Karpas-422 (cell line): ENCODE data around the gene GPC6. TPM values are rescaled to one million over a fixed set of nuclear protein-coding genes. Genes with fewer than 3 reads are reported as not detected.

ENCODE experiments used
- DNase-seq: peaks from one replicate; pipeline ENCODE4 v3.0.0-alpha.2; 2015
- H2AFZ ChIP-seq: fragments of 200-600 bp; sonication (generic); 2 replicates; pipeline ENCODE4 v1.6.1; 2014; ENCODE audit warnings: antibody characterized with exemption, low read length, mixed read lengths
- H3K27ac ChIP-seq: fragments of 200-600 bp; sonication (generic); 2 replicates; pipeline ENCODE4 v1.5.1; 2014; ENCODE audit warnings: mild to moderate bottlenecking, low read length, moderate library complexity
- H3K27me3 ChIP-seq: fragments of 200-600 bp; sonication (generic); 2 replicates; pipeline ENCODE4 v1.6.1; 2014; ENCODE audit warnings: low read length, mixed read lengths
- H3K36me3 ChIP-seq: fragments of 200-600 bp; sonication (generic); 2 replicates; pipeline ENCODE4 v1.6.1; 2014; ENCODE audit warnings: low read length, mixed read lengths; ENCODE audit not compliant: insufficient read depth
- H3K4me1 ChIP-seq: fragments of 200-600 bp; sonication (generic); 2 replicates; pipeline ENCODE4 v1.6.1; 2014; ENCODE audit warnings: mild to moderate bottlenecking, low read length, mixed read lengths
- H3K4me2 ChIP-seq: fragments of 200-600 bp; sonication (generic); 2 replicates; pipeline ENCODE4 v1.6.1; 2014; ENCODE audit warnings: low read length, low read depth, mild to moderate bottlenecking; ENCODE audit not compliant: poor library complexity, severe bottlenecking
- H3K4me3 ChIP-seq: fragments of 200-600 bp; sonication (generic); 2 replicates; pipeline ENCODE4 v1.5.1; 2014; ENCODE audit warnings: mild to moderate bottlenecking, antibody characterized with exemption, low read length, mixed read lengths
- H3K79me2 ChIP-seq: fragments of 200-600 bp; sonication (generic); 2 replicates; pipeline ENCODE4 v1.6.1; 2014; ENCODE audit warnings: mild to moderate bottlenecking, low read length, mixed read lengths
- H3K9ac ChIP-seq: fragments of 200-600 bp; sonication (generic); 2 replicates; pipeline ENCODE4 v1.6.0; 2014; ENCODE audit warnings: low read length
- H3K9me2 ChIP-seq: fragments of 200-600 bp; sonication (generic), shearing (Covaris generic); replicated peaks from 2 replicates; pipeline ENCODE4 v1.6.0; 2014; ENCODE audit warnings: mild to moderate bottlenecking, low read length, moderate library complexity; ENCODE audit not compliant: insufficient read depth
- H3K9me3 ChIP-seq: fragments of 300-700, 200-600 bp; sonication (generic); 2 replicates; pipeline ENCODE4 v1.6.1; 2014; ENCODE audit warnings: low read length, mixed read lengths
- H4K20me1 ChIP-seq: fragments of 200-600 bp; sonication (generic); 2 replicates; pipeline ENCODE4 v1.6.1; 2014; ENCODE audit warnings: mild to moderate bottlenecking, antibody characterized with exemption, low read length, low read depth; ENCODE audit not compliant: insufficient read depth
- total RNA-seq: library from RNA; depleted of rRNA; stranded (reverse); fragments of >200 nt; shearing (Covaris generic); gene quantifications from 2 replicates; pipeline ENCODE4 v1.2.3, GENCODE V29; 2014; ENCODE audit warnings: low replicate concordance

Gene GPC6
- total RNA-seq, 1 experiment from 2014 or later = not detected

DNA sequence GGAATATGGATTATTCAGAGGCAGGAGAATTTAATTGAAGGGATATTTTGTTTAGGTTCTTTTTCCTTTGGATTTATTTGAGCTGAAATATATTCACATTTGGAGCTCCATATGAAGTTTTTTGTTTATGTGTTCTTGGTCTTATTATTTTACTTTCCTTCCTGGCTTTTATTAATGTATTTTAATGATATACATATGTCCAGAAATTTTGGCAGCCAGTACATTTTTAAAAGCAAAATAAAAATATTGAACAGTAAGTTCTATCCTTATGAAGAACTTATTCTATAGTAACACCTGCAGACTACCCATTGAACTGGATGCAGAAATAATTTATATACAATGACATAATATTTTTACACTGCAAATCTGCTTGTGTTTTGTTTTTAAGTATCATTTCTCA, 323.6 kb downstream of the GPC6 start:
- Histone ChIP-seq H3K9ac (no peak overlapping the region), H4K20me1 (no peaks in the 10 kb centered on the region), H3K79me2 (no peaks in the 10 kb centered on the region), H3K4me3 (no peak overlapping the region), H3K4me2 (no peak overlapping the region), H3K9me3 (peaks cover 14% of the 10 kb centered on the region), H3K27ac (no peak overlapping the region), H3K27me3 (no peaks in the 10 kb centered on the region), H3K4me1 (no peaks in the 10 kb centered on the region), H3K9me2 (no peaks in the 10 kb centered on the region), H2AFZ (no peak overlapping the region), H3K36me3 (no peaks in the 10 kb centered on the region)
- no peak for DNase-seq

DNA sequence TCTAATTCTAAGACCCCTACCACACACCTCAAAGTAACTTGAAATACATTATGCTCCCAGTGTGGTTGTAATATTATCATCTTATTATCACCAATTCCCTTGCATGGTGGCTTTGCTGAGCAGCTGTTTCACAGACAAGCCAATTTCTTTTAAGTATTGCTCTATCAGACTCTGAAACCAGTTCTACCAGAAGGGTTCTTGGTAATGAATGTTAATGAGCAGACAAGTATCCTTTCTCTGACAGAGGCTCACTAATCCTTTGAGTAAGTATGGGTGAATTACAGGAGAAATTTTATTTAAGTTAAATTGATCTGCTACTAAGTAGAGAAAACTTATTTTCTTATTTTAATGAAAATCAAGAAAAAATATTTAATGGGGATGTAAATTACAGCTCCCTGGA, 326.0 kb downstream of the GPC6 start:
- Histone ChIP-seq H3K9ac (no peak overlapping the region), H3K27me3 (no peaks in the 10 kb centered on the region), H3K79me2 (no peaks in the 10 kb centered on the region), H3K9me3 (peaks cover 8% of the 10 kb centered on the region; the same call in 1 of the 2 replicates), H2AFZ (no peak overlapping the region), H4K20me1 (no peaks in the 10 kb centered on the region), H3K27ac (no peak overlapping the region), H3K4me1 (no peaks in the 10 kb centered on the region), H3K36me3 (no peaks in the 10 kb centered on the region), H3K4me2 (no peak overlapping the region), H3K4me3 (no peak overlapping the region), H3K9me2 (no peaks in the 10 kb centered on the region)
- no peak for DNase-seq

DNA sequence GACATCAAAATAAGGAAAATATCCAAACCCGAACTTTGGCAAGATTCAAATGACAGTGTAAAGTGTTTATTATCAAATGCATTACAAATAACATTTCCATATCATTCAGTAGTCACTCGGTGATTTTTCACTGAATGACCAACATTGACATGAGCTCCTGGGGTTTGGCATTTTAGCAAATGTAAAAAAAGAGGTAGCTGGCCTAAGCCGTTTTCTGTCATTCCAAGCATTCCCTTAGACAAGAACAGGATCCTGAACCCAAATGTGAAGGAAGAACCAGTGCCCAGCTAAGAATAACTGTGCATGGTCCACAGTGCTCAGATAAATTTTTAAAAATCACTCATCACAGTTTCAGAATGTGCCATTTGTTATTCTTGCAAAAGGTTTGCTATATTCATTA, 327.9 kb downstream of the GPC6 start:
- Histone ChIP-seq H4K20me1 (no peaks in the 10 kb centered on the region), H2AFZ (no peak overlapping the region), H3K27me3 (no peaks in the 10 kb centered on the region), H3K36me3 (no peaks in the 10 kb centered on the region), H3K9me3 (peaks cover 14% of the 10 kb centered on the region; the same call in 1 of the 2 replicates), H3K4me3 (no peak overlapping the region), H3K4me1 (no peaks in the 10 kb centered on the region), H3K9ac (no peak overlapping the region), H3K4me2 (no peak overlapping the region), H3K79me2 (no peaks in the 10 kb centered on the region), H3K9me2 (no peaks in the 10 kb centered on the region), H3K27ac (no peak overlapping the region)
- DNase-seq = no peak

DNA sequence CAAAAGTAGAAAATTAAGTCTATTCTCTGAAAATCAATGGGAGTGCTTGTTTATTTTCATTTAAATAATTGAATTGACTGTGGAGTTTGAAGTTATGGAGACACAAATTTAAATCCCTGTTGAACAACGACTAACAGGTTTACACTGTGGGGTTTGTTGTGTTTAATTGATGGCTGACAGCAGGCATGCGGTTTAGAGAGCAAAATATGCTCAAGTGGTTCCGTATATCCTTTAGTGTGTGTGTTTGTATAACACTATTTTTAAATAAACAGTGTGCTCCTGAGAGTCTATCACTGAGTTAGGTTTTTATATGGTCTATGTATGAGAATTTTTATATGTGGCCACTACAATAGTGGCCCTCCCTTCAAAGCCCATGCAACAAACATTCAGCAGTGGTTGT, 332.0 kb downstream of the GPC6 start:
- H2AFZ ChIP-seq = no peak overlapping the region
- H3K27me3 ChIP-seq = no peaks in the 10 kb centered on the region
- H3K9ac ChIP-seq = no peak overlapping the region
- H3K4me3 ChIP-seq = no peak overlapping the region
- no peaks in the 10 kb centered on the region for H4K20me1 ChIP-seq
- no peaks in the 10 kb centered on the region for H3K79me2 ChIP-seq
- no peaks in the 10 kb centered on the region for H3K4me1 ChIP-seq
- DNase-seq = no peak
- no peak overlapping the region for H3K4me2 ChIP-seq
- H3K36me3 ChIP-seq = no peaks in the 10 kb centered on the region
- H3K9me3 ChIP-seq = peaks cover 25% of the 10 kb centered on the region
- no peaks in the 10 kb centered on the region for H3K9me2 ChIP-seq
- no peak overlapping the region for H3K27ac ChIP-seq

DNA sequence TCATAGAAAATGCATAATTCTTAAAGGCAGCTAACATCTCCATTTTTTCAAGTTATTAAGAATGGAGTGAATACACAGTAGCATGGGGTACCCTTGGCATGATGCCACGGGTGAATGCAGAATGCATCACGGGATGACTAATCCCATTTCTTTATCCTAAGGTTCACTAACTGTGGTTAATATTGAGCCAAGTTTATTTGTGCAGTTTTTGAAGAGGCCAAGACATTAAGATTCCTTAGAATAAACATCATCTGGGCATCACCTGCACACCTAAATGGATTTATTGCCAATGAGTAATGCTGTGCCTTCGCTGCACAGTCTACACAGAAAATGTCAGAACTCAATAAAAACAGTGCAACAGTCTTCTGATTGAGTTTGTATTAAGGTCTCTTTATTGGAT, 333.1 kb downstream of the GPC6 start:
- Histone ChIP-seq H3K36me3 (no peaks in the 10 kb centered on the region), H3K9ac (no peak overlapping the region), H3K27me3 (no peaks in the 10 kb centered on the region), H4K20me1 (no peaks in the 10 kb centered on the region), H3K4me1 (no peaks in the 10 kb centered on the region), H3K4me2 (no peak overlapping the region), H3K4me3 (no peak overlapping the region), H3K9me3 (peaks cover 28% of the 10 kb centered on the region), H3K9me2 (no peaks in the 10 kb centered on the region), H3K79me2 (no peaks in the 10 kb centered on the region), H2AFZ (no peak overlapping the region), H3K27ac (no peak overlapping the region)
- DNase-seq = no peak

DNA sequence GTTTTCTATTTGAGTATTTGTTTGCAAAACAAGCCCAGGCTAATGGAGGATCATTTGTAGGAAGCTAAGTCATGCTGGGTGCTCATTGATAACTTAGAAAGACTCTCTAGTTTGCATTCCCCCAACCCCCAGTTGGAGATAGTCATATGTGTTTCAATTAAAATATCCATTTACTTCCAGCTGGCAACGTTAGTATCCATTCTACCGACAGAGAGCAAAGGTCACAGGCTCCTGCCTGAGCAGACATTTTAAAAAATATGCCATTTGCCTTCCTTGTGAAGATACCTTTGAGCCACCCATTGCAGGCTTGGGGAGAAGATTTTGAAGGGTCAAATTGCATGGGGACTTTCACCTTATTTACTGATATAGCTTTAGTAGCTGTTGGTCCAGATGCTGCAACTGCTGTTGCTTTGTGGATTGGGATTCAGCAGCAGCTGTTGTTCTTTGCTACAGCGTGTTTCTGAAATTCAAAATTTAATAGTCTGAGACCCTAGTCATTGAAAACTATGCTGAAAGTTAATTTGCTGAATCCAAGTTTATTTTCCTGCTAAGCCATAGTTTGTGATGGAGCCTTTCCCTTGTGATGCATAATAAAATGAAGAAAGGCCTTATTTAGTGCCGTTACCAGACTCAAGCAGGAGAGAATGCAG, 335.1 kb downstream of the GPC6 start:
- DNase-seq = no peak
- H3K4me3 ChIP-seq = no peak overlapping the region
- H3K4me2 ChIP-seq = no peak overlapping the region
- no peaks in the 10 kb centered on the region for H3K79me2 ChIP-seq
- H3K4me1 ChIP-seq = no peaks in the 10 kb centered on the region
- no peaks in the 10 kb centered on the region for H3K27me3 ChIP-seq
- no peak overlapping the region for H2AFZ ChIP-seq
- H3K9me3 ChIP-seq = peaks cover 34% of the 10 kb centered on the region
- no peaks in the 10 kb centered on the region for H3K36me3 ChIP-seq
- H3K9me2 ChIP-seq = no peaks in the 10 kb centered on the region
- H4K20me1 ChIP-seq = no peaks in the 10 kb centered on the region
- no peak overlapping the region for H3K27ac ChIP-seq
- H3K9ac ChIP-seq = no peak overlapping the region

DNA sequence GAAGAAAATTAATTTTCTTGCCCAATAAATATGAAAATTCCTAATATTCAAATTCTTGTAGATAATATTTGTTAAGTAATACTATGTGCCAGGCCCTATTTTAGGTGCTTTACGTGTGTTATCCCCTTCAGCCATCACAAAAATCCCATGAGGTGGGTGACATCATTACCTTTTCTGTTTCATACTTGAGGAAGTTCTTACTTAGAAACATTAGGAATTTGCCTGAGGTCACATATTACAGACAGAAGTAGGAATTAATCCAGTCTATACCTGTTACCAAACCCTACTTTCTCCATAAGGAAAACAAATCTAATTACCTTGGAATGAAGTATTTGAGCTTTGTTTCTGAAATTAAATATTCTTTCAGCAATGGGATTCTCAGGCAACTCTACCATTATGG, 336.1 kb downstream of the GPC6 start:
- H3K9me2 ChIP-seq = no peaks in the 10 kb centered on the region
- H3K4me1 ChIP-seq = no peaks in the 10 kb centered on the region

DNA sequence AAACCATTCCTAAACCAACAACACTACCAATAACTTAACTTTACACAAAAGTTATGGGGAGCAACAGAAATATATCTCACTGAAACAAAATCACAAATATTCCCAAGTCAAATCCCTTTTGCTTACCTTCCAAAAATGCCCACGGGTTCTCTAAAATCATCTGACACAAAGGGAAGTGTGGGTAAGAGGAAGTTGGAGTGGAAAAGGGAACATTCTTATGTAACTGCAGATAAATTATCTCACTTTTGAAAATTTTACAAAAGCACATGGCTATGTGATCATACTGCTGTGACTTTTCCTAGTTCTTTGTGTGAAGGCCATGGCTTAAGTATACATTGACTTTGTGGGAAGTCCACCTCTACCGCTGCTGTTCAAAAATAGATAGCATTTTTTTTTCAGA, 350.5 kb downstream of the GPC6 start:
- H2AFZ ChIP-seq = no peak overlapping the region
- no peak overlapping the region for H3K4me2 ChIP-seq
- no peak overlapping the region for H3K4me3 ChIP-seq
- H3K4me1 ChIP-seq = no peaks in the 10 kb centered on the region
- no peaks in the 10 kb centered on the region for H4K20me1 ChIP-seq
- no peak for DNase-seq
- no peaks in the 10 kb centered on the region for H3K27me3 ChIP-seq
- H3K27ac ChIP-seq = no peak overlapping the region
- H3K9me3 ChIP-seq = peaks cover 24% of the 10 kb centered on the region
- H3K36me3 ChIP-seq = no peaks in the 10 kb centered on the region
- H3K9ac ChIP-seq = no peak overlapping the region
- no peaks in the 10 kb centered on the region for H3K9me2 ChIP-seq
- H3K79me2 ChIP-seq = no peaks in the 10 kb centered on the region

More for the DNA sequence above, 336.1 kb downstream of the GPC6 start:
- H3K4me2 ChIP-seq = no peak overlapping the region
- H3K9ac ChIP-seq = no peak overlapping the region
- no peak for DNase-seq
- H3K9me3 ChIP-seq = peaks cover 34% of the 10 kb centered on the region
- no peaks in the 10 kb centered on the region for H4K20me1 ChIP-seq
- no peak overlapping the region for H3K4me3 ChIP-seq
- H3K27ac ChIP-seq = no peak overlapping the region
- H2AFZ ChIP-seq = no peak overlapping the region
- no peaks in the 10 kb centered on the region for H3K27me3 ChIP-seq
- H3K79me2 ChIP-seq = no peaks in the 10 kb centered on the region
- no peaks in the 10 kb centered on the region for H3K36me3 ChIP-seq
